K562 (cell line): ENCODE measurements around the gene SRPK1. TPM values are rescaled to one million over a fixed set of nuclear protein-coding genes. Genes with fewer than 3 reads are reported as not detected.
A peak's percentile ranks its signal among the peaks of the same experiment; 100 is the strongest.

Source experiments
- CBX8 ChIP-seq: fragments of 200-600 bp; sonication (generic); IDR thresholded peaks from 2 replicates; pipeline ENCODE4 v1.6.1; 2012; ENCODE audit warnings: borderline replicate concordance, mixed run types, low read depth, mild to moderate bottlenecking, moderate library complexity, mixed read lengths, low read length, control low read depth, inconsistent platforms; ENCODE audit not compliant: poor library complexity, severe bottlenecking; ENCODE audit errors: extremely low read depth
- CEBPG ChIP-seq, 3 experiments: fragments of 200-800 bp in 1 of 3; sonication (Bioruptor generic) in 1 of 3; sonication (generic) in 1 of 3; formaldehyde crosslinking in 1 of 3; IDR thresholded peaks in 2 of 3; conservative IDR thresholded peaks in 1 of 3; 2 replicates each; pipeline versions ENCODE4 v1.6.1 to v1.8.0; 2016 to 2022; ENCODE audit warnings: missing compliant biosample characterization in 2 of 3, missing genetic modification characterization in 2 of 3, mild to moderate bottlenecking in 1 of 3, missing genetic modification reagents in 1 of 3
- CREM ChIP-seq: IDR thresholded peaks from 2 replicates; pipeline ENCODE4 v1.6.1; 2014; ENCODE audit warnings: antibody characterized with exemption, low read depth
- ERF ChIP-seq: fragments of 450-650 bp; formaldehyde crosslinking; IDR thresholded peaks from 2 replicates; pipeline ENCODE4 v1.4.0; 2020; ENCODE audit warnings: mild to moderate bottlenecking, mixed read lengths
- FOXK2 ChIP-seq, 2 experiments: fragments of 450-650 bp; IDR thresholded peaks in 1 of 2; conservative IDR thresholded peaks in 1 of 2; 2 replicates each; pipeline ENCODE4 v1.6.1; 2016; ENCODE audit warnings: low read depth in 2 of 2, mild to moderate bottlenecking in 1 of 2
- HMG20B ChIP-seq: fragments of 250-450 bp; sonication (Bioruptor Pico); IDR thresholded peaks from 2 replicates; pipeline ENCODE4 v1.5.0; 2021; ENCODE audit warnings: mild to moderate bottlenecking
- MBD2 ChIP-seq: sonication (generic); IDR thresholded peaks from 2 replicates; pipeline ENCODE4 v1.6.1; 2016; ENCODE audit warnings: low read depth, borderline replicate concordance
- NFE2 ChIP-seq: IDR thresholded peaks from 2 replicates; pipeline ENCODE4 v1.6.1; 2014; ENCODE audit warnings: antibody characterized with exemption, low read depth
- NFRKB ChIP-seq: fragments of 450-650 bp; IDR thresholded peaks from 2 replicates; pipeline ENCODE4 v1.6.1; 2016; ENCODE audit warnings: low read depth
- NR2C1 ChIP-seq, 2 experiments: fragments of 450-650 bp; IDR thresholded peaks; 2 replicates each; pipeline ENCODE4 v1.6.1; 2017; ENCODE audit warnings: mild to moderate bottlenecking in 2 of 2, antibody characterized with exemption in 1 of 2, inconsistent platforms in 1 of 2, missing compliant biosample characterization in 1 of 2, missing genetic modification characterization in 1 of 2
- PBX2 ChIP-seq, 2 experiments: IDR thresholded peaks in 1 of 2; conservative IDR thresholded peaks in 1 of 2; 2 replicates each; pipeline ENCODE4 v1.6.1; 2016; ENCODE audit warnings: low read depth in 2 of 2, mild to moderate bottlenecking in 1 of 2, missing compliant biosample characterization in 1 of 2, missing genetic modification characterization in 1 of 2, moderate library complexity in 1 of 2
- POLR3G ChIP-seq: IDR thresholded peaks from 2 replicates; pipeline ENCODE4 v1.6.1; 2011; ENCODE audit not compliant: insufficient read length, insufficient replicate concordance; ENCODE audit errors: extremely low read depth
- RAD21 ChIP-seq, 2 experiments: fragments of 250-450 bp in 1 of 2; fragments of 450-650 bp in 1 of 2; sonication (Bioruptor Pico) in 1 of 2; formaldehyde crosslinking in 1 of 2; IDR thresholded peaks in 1 of 2; conservative IDR thresholded peaks in 1 of 2; 2 replicates each; pipeline versions ENCODE4 v1.4.0 to v1.8.0; 2020 to 2022; ENCODE audit warnings: mild to moderate bottlenecking in 2 of 2, moderate library complexity in 1 of 2
- RFX7 ChIP-seq: fragments of 250-450 bp; sonication (Bioruptor Pico); IDR thresholded peaks from 2 replicates; pipeline ENCODE4 v1.5.1; 2021; ENCODE audit warnings: mild to moderate bottlenecking
- TARDBP ChIP-seq: fragments of 450-650 bp; IDR thresholded peaks from 2 replicates; pipeline ENCODE4 v1.6.1; 2016
- ZBED1 ChIP-seq: IDR thresholded peaks from 2 replicates; pipeline ENCODE4 v1.6.1; 2014
- ZBTB5 ChIP-seq: fragments of 450-650 bp; IDR thresholded peaks from 2 replicates; pipeline ENCODE4 v1.6.1; 2017; ENCODE audit warnings: antibody characterized with exemption
- ZNF232 ChIP-seq: sonication (generic); formaldehyde crosslinking; IDR thresholded peaks from 2 replicates; pipeline ENCODE4 v1.8.0; 2022; ENCODE audit warnings: mild to moderate bottlenecking, missing genetic modification reagents
- ZNF395 ChIP-seq: fragments of 200-800 bp; sonication (Bioruptor generic); IDR thresholded peaks from 2 replicates; pipeline ENCODE4 v1.6.1; 2017; ENCODE audit warnings: missing genetic modification characterization, missing compliant biosample characterization
- polyA plus RNA-seq, 8 experiments: library from polyadenylated mRNA; depleted of rRNA in 4 of 8; stranded (reverse) in 5 of 8; unstranded in 3 of 8; fragments of >200 nt; fragmentation: Nextera tagmentation in 2 of 8; fragmentation: Illumina TruSeq in 1 of 8; extraction: Ambion mirVana in 2 of 8; extraction: Trizol in 1 of 8; gene quantifications; 2 replicates each; pipeline versions ENCODE4 v1.2.1 to v1.2.3, GENCODE V29; 2011 to 2014; ENCODE audit warnings: inconsistent platforms in 1 of 8, missing spikeins in 1 of 8
- total RNA-seq, 7 experiments: library from RNA; depleted of rRNA in 6 of 7; stranded (reverse); fragments of >200 nt in 6 of 7; fragmentation: Illumina TruSeq in 2 of 7; extraction: Trizol in 2 of 7; gene quantifications; 2 replicates each; pipeline versions ENCODE4 v1.2.1 to v1.2.3, GENCODE V29; 2011 to 2021; ENCODE audit warnings: low replicate concordance in 1 of 7

Gene SRPK1
- total and polyA plus RNA-seq, 9 of the 15 experiments (the other 6 are each of a cell fraction or from before 2014, with no cell fraction given) = 99.6 to 185 (median 159) TPM

- TF ChIP-seq FOXK2 (conservative IDR thresholded peaks at IDR 0.05 in 1 of 2, IDR thresholded peaks at IDR 0.05 in 1 of 2; ENCODE audit: low read depth in 2 of 2) (peak in 1 of 2 experiments; percentile 95; a peak in 2 of 4 replicates), RAD21 (CRISPR knock-in tag; conservative IDR thresholded peaks at IDR 0.05 in 1 of 2, IDR thresholded peaks at IDR 0.05 in 1 of 2) (0 out of 4 replicates have a peak, but pooled peaks of 1 of the 2 experiments have one; percentile 6), CREM (peak; percentile 47), MBD2 (peak; percentile 67; the same call in 1 of the 2 replicates), ZBTB5 (no peak), CEBPG (CRISPR knock-in tag; IDR thresholded peaks at IDR 0.05) (no peak), CEBPG (tag; conservative IDR thresholded peaks at IDR 0.05 in 1 of 2, IDR thresholded peaks at IDR 0.05 in 1 of 2) (no peak), ZNF395 (0 out of 2 replicates have a peak, but pooled peaks have one; percentile 49), TARDBP (no peak), NFE2 (peak; percentile 71), RFX7 (CRISPR knock-in tag) (no peak), ERF (CRISPR knock-in tag) (peak; percentile 46; the same call in 1 of the 2 replicates), HMG20B (no peak), NFRKB (peak; percentile 50; the same call in 1 of the 2 replicates), CBX8 (no peak), ZBED1 (0 out of 2 replicates have a peak, but pooled peaks have one; percentile 57), ZNF232 (CRISPR knock-in tag) (no peak), NR2C1 (IDR thresholded peaks at IDR 0.05) (peak; percentile 36; the same call in 1 of the 2 replicates), NR2C1 (tag; IDR thresholded peaks at IDR 0.05) (no peak), POLR3G (no peak), PBX2 (CRISPR knock-in tag; IDR thresholded peaks at IDR 0.05; ENCODE audit: low read depth) (no peak), PBX2 (tag; conservative IDR thresholded peaks at IDR 0.05; ENCODE audit: low read depth) (no peak)
Observed at GRCh38 chr6:35920793-35921732, at the start of gene SRPK1 (continued).
